ENCODE data around the gene ZNF460.
"Not testable (repeated sequence)": the region's sequence is repeated elsewhere in the genome, so short reads cannot be mapped to it uniquely, and the experiment has no call there.

Gene ZNF460

GRCh38 chr19:57280165-57280961 is at the start of gene ZNF460:
TSS of gene ZNF460 (plus strand) at chr19:57280485. CDS start at chr19:57280807, 322 bp downstream.
- peak; percentile 95 for DNase-seq (ENCODE audit: low spot score)

- DNase-seq (ENCODE audit: low spot score) = no peak
Observed at GRCh38 chr19:57231686-57232085, 48.6 kb upstream of the ZNF460 start.

GRCh38 chr19:57233207-57233606 is 47.1 kb upstream of the ZNF460 start:
- no peak for DNase-seq (ENCODE audit: low spot score)

DNA sequence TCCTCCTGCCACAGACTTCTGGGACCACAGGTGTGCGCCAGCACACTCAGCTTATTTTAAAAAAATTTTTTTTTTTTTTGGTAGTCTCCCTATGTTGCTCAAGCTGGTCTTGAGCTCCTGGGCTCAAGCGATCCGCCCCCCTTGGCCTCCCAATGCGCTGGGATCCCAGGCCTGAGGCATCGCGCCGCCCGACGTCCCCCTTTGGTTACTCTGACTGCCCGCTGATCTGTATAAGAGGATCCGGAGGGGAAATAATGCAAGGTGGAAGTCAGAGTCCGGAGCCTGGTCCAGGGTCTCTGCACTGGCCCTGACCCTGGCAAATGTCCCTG is 40.3 kb upstream of the ZNF460 start:
- DNase-seq (ENCODE audit: low spot score) = no peak

GRCh38 chr19:57240311-57241090 is 39.8 kb upstream of the ZNF460 start, which contains the start of gene ZNF805:
TSS of gene ZNF805 (plus strand) at chr19:57240632. CDS start at chr19:57240892, 260 bp downstream.
- DNase-seq (ENCODE audit: low spot score) = peak; percentile 95

- no peak for DNase-seq (ENCODE audit: low spot score)
Observed at GRCh38 chr19:57241176-57241575, 39.1 kb upstream of the ZNF460 start.

GRCh38 chr19:57242821-57243220 is 37.5 kb upstream of the ZNF460 start:
- no peak for DNase-seq (ENCODE audit: low spot score)

DNA sequence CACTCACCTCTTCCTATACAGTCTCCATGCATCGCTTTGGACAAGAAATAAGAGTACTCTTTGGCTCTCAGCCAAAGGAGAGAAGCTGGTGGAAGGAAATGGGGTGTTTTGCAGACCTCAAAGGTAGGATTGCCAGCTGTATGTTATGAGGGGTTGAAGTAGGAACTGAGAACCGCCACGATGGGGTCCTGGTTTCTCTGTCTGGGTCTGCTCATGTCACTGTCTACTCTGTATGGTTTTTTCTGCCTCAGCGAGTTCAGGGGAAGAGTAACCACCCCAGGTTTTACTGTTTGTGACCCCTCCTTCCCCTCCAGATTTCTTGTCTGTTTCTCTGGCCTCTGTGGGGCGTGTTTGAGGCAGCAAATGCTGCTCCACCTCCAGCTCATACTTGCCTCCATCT is 35.8 kb upstream of the ZNF460 start:
- no peak for DNase-seq (ENCODE audit: low spot score)

DNA sequence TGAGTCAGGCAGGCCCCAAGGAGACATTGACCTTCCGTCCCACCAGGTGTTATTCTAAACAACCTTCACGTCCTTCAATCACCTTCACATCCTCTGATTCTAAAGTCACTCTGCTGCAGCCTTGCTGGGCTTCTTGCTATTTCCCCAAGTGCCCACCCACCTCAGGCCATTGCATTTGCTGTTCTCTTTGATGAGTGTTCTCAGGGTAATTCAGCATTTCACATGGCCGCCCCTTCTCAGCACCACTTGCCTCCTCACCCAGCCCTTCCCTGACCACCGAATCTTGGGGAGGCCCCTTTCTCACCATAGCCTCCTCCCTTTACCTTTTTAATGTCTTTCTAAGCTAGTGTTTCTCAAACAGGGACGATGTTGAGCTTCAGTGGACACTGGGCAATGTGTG is 35.2 kb upstream of the ZNF460 start:
- no peak for DNase-seq (ENCODE audit: low spot score)

- no peak for DNase-seq (ENCODE audit: low spot score)
Observed at GRCh38 chr19:57245959-57246358, 34.3 kb upstream of the ZNF460 start.

DNA sequence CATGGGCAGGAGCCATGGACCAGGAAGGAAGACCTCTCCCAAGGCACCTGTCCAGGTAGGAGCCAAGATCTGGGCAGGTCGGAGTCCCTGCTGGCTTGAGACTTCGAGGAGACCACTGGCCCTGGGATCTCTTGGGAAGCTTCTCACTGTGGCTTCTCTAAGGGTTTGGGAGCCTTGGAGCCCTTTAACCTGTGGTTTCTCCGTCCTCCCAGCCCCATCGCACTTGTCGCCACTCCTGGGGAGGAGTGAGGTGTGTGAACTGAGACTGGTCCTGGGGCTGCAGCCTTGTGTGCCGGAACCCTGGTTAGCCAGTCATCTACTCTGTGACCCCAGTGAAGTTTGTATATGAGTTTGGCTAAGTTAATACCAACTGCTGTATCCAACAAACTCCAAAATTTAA is 31.6 kb upstream of the ZNF460 start:
- DNase-seq (ENCODE audit: low spot score) = no peak

DNA sequence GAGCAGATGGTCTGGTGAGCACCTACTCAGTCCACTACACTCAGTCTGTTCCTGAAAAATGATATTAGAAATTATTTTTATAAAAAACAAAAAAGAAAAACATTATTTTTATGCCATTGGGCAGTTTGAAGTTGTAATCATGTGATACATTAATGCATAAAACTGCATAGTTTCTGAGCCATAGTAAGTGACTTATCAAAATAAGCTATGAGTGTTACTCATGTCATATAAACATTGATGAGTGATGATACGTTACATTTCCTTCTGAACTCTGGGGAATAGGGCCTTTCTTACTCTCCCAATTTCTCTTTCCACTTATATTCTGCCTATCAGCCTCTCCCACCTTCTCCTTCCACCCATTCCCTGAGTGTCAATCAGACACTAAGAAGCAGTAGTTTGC is 31.0 kb upstream of the ZNF460 start:
- no peak for DNase-seq (ENCODE audit: low spot score)

DNA sequence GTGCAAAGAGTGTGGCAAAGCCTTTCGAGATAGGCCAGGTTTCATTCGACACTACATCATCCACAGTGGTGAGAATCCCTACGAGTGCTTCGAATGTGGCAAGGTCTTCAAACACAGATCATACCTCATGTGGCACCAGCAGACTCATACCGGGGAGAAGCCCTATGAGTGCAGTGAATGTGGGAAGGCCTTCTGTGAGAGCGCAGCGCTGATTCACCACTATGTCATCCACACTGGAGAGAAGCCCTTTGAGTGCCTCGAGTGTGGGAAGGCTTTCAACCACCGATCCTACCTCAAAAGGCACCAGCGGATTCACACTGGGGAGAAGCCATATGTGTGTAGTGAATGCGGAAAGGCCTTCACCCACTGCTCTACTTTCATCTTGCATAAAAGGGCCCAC is 26.5 kb upstream of the ZNF460 start:
- DNase-seq (ENCODE audit: low spot score) = not testable (repeated sequence)

DNA sequence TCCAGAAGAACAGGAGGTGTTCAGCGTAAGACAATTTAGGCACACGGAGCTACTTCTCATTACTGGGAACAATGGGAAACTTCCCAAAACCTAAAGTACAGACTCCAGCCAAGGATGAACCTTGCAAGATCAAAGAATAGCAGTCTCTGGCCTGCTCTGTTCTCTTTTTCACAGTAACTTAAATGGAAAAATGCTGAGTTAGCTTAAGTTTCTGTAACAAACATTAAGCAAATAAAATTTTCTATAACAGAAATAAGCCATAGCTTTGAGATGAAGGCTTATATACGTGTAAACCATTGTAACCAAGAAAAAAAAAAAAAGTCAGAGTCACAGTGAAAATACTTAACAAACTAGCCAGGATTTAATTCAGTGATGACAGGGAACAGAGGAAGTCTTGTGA is 18.2 kb upstream of the ZNF460 start:
- DNase-seq (ENCODE audit: low spot score) = no peak

GRCh38 chr19:57263244-57263741 is 17.0 kb upstream of the ZNF460 start:
- no peak for DNase-seq (ENCODE audit: low spot score)

- no peak for DNase-seq (ENCODE audit: low spot score)
Observed at GRCh38 chr19:57267291-57267690, 13.0 kb upstream of the ZNF460 start.

- DNase-seq (ENCODE audit: low spot score) = no peak
Observed at GRCh38 chr19:57269515-57270250, 10.6 kb upstream of the ZNF460 start.

DNA sequence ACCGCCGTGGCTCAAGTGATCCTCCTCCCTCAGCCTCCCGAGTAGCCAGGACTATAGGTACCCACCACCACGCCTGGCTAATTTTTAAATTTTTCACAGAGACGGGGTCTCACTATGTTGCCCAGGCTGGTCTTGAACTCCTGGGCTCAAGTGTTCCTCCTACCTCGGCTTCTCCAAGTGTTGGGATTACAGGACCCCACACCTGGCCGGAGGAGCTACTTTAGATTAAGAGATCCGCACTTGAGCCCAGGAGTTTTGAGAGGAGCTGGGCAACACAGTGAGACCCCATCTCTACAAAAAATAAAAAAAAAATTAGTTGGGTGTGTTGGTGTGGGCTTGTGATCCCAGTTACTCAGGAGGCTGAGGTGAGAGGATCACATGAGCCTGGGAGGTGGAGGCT is 9.0 kb upstream of the ZNF460 start:
- DNase-seq (ENCODE audit: low spot score) = no peak

- DNase-seq (ENCODE audit: low spot score) = no peak
Observed at GRCh38 chr19:57273014-57273413, 7.3 kb upstream of the ZNF460 start.

- no peak for DNase-seq (ENCODE audit: low spot score)
Observed at GRCh38 chr19:57276430-57276829, 3.9 kb upstream of the ZNF460 start.

DNA sequence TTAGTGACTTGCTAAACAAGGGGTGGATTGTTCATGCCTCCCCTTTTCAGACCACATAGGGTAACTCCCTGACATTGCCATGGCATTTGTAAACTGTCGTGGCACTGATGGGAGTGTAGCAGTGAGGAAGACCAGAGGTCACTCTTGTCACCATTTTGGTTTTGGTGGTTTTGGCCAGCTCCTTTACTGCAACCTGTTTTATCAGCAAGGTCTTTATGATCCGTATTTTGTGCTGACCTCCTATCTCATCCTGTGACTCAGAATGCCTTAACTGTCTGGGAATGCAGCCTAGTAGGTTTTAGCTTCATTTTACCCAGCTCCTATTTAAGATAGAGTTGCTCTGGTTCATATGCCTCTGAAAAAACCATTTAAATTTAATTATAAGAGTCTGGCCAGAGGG is 1.8 kb upstream of the ZNF460 start:
- DNase-seq (ENCODE audit: low spot score) = not testable (repeated sequence)

DNA sequence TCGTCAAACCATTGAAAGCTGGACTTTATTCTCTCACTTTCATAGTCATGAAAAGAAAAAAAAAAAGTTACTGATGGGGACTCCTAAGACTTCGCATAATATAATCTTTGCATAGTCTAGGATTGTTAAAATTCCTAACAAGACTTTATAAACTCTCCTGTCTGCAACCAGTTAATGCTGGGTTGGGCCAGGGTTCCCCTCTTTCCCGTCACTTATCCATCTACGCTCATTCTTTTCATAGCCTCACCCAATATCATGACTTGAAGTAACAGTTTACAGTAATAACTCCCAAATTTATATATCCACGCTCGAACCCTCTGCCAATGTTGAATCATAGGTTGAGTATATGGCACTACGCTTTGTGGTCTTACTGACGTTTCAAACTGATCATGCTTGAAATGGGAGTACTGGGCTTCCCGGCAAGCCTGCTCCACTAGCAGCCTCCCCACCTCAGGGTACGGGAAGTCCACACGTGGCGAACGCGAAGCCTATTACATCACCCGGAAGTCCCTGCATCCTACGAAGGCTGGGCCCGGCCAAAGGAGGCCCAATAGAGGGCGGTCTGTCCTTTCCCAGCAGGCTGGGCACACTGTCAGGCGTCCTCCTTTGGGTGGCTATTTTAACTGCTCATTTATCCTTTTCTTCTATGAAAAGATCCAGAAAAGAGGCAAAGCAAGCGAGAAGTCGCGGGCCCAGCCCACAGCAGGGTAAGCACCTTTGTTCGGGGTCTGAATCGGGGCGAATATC is 694 bp upstream of the ZNF460 start:
- DNase-seq (ENCODE audit: low spot score) = peak; percentile 79

All from CD4-positive, alpha-beta T cell treated with Interleukin-6 at 100 ng/mL for 8 hours (primary cell).